Activated T-helper 1 cell treated with anti-CD3 and anti-CD28 coated beads, Interleukin-2, amount 50 U/mL, for 16 hours (primary cell): ENCODE data around the gene KCTD16.

Source experiments
- DNase-seq, 2 donors: peaks; one replicate each; pipeline ENCODE4 v3.0.0-alpha.2; 2020; ENCODE audit warnings: low read depth in 1 of 2, low spot score in 1 of 2

Gene KCTD16

DNA sequence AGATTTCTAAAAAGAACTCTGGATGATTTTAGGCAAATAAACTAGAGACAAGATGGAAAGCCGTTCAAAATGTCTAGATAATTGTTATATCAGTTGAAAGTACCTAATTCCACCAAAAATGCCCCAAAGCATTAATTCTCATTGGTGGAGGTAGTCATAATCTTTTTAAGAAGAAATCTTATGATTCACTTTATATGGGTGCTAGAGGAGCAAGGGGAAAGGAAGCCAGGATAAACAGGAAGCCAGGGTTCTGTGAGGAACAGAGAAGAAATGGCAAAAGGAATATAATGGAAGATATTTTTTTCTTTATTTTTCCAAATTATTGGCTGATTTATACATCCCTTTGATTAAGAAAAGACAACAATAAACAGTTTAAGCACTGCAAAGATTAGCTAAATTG lies 8.0 kb upstream of the KCTD16 start:
- DNase-seq = no peak

DNA sequence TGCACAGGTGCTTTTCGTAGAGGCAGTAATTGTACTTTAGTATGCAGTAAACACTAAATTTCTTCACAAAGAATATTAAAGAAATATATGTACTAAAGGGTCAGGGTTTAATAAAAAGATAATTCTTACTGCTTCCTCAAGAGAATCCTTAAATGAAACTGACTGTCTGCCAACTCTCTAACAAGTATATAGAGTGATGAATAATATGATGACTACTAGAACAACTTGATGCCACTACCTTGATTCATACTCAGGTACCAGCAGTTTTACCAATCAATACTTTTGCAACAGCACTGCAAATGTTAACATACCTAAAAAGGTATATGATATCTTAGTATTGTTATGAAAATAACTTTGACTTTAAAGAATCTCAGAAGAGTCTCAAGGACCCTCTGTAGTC lies 4.0 kb upstream of the KCTD16 start:
- DNase-seq = no peak

DNA sequence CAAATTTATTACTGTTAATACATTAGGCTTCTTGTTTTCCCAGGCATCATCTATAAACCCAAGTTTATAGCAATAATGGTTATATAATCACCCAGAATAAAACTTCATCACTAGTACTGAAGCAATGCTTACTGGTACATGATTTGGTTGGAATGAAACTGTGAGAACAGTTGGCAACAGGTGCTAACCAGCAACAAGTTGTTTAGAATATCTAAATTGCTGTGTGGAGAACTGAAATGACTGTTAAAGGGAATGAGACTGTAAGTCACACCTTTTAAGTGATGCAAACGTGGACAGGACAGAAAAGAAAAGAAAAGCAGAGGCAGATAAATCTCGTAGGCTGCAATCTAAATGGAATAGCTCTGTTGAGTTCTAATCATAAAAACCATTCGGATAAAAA lies 2.7 kb upstream of the KCTD16 start:
- DNase-seq = no peak

DNA sequence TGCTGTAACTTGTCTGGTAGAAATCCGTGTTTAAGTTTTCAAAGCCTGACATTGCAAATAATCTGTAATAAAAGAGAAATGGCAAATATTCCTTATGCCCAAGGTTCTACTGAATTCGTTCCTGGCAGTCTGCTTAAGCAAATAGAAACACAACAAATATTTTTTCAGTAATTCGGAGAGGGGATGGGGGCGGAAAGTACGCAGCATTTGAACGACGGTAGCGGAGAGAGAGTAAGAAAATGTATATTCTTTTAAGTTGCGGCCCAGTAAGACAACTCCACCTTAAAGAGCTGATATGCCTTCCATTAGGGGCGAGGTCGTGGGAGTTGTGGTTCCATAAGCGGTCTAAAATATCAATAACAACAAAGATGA lies 783 bp upstream of the KCTD16 start:
- no peak for DNase-seq

DNA sequence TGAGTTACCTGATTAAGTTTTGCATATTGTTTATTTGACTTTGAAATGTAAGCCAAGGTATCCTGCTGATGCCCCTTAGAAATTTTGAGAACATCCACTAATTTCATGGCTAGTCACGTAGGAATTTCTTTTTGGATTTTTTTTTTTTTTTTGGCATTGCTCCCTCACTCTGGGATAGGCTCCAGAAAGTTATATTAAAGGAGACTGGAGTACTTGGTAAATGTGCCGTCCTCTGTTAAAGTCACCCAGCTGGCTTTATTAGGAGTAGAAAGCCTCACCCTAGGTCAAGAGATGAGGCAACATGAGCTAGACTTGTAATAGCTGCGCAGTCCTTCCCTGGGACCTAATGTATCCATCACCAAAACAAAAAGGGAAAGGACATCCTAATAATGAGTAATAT lies 3.1 kb downstream of the KCTD16 start:
- no peak for DNase-seq

DNA sequence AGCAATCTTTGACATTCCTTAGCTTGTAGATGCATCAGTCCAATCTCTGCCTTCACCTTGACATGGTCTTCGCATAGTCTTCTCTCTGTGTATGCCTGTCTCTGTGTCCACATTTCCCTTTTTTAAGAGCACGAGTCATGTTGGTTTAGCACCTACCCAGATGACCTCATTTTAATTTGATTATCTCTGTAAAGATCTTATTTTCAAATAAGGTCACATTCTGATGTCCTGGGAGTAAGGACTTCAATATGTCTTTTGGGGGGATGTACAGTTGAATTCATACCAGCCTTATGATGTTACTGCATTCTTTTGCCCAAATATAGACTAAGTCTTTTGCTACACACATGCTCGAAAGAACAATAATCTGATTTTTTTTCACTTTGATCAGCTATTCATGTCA lies 6.9 kb downstream of the KCTD16 start:
- DNase-seq = no peak

DNA sequence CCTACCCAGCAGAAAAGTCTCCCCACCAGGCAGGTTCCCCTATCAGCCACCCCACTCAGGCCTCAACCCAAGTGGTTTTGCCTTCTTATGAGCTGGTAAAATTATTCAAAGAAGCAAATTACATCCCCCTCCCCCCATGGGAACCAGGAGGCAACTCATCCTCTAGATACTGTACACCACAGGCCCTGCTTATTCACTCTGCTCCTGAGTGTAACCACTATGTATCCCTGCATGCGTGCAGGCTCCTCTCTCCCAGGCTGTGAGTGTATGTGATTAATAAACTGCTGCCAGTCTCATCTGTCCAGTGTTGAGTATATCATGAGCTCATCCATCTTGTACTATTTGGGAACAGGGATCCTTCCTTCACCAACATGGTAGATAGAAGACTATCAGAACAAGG lies 8.6 kb downstream of the KCTD16 start:
- DNase-seq = no peak

DNA sequence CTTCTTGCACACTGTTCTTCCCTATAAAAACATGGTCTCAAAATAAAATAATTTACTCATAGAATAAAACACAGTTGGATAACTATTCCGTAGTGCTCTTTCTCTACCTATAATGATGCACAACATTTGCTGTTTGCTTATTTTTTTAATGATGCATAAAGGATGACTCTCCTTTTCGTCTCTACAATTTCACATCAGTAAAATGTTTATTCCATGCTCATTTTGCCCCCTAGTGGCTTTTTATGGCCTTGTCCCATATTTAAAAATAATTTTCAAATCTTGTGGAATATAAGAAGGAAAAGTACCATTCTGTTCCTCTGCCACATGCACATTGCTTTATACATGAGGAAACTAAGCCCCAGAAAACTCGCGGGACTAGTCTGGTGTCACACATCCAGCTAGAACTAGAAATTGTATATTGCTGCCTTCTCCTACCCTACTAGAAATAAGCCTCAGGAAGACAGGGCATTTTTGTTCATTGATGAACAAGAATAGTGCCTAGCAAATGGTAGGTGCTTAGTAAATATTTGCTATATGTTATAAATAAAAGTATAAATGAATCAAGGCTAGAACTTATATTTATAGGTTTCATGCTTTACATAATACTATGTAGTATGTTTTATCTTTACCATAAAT lies 12.7 kb downstream of the KCTD16 start:
- DNase-seq = no peak

DNA sequence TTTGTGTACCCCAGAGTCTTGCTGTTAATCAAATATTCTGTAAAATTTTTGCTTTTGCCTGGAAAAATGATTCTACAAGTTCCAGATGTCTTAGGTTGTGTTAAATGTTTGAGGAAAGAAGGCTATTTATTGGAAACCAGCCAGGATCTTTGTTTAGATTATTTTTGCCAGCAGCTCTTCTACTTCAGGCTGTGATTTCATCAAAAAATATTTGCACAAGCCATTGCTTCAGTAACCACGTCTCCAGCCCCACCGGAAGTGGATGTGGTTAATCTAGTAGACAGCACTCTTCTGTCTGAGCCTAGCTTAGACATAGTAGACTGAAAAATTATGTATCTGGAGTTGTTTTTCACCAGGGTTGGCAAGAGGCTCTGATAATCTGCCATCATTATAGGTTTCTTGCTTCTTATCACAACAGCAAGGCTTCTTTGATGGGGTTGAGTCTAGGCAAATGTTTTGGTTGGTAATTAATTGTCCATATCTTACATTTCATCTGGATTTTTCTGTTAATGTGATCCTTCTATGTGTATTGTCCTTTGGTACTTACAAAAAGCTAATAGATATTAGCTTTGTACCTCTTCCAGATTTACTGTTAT lies 17.1 kb downstream of the KCTD16 start:
- DNase-seq = peak; percentile 53 to 62

DNA sequence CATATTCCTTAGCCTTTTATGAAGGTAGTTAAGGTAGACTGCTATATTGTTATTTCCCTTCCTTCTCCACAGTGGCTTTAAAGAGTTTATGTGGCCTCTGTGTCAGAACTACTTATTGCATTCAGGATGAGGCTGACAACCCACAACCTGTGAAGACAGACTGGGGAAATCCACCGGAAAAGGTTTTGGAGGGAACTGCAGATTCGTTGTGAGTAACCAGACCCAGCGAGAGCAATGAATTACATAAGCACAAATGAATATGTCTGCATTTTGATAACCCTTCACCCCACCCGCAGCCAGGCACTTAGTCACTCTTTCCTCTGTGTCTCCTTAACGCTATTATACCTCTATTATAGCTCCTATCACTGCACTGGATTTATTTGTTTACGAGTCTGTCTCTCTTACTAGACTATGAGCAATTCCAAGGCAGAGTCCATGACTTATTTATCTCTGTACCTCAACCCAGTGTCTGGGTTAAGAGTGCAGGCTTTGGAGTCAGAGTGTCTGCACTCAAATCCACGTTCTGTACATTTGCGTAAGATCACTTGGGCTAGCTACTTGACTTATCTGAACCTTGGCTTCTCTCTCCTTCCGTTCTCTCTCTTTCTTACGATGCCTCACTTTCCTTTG lies 19.2 kb downstream of the KCTD16 start:
- peak; percentile 41 to 67 for DNase-seq

DNA sequence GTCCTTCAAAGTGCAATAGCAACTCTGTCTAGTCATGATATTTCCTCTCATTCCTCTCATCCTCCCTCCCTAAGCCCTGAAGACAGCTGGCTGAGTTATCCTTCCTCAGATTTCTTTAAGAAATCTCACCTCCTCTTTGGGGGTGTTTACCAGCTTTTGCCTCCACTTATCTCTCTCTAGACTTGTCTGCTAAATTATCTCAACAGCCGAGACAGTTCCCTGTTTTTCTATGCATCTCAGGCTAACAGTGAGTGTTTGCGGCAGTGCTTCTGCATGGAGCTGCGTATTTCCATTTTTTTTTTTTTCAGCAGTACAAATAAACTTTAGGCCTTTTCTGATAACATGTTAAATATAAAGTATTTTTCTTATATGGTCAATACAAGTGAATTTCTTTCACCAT lies 20.9 kb downstream of the KCTD16 start:
- DNase-seq = no peak

DNA sequence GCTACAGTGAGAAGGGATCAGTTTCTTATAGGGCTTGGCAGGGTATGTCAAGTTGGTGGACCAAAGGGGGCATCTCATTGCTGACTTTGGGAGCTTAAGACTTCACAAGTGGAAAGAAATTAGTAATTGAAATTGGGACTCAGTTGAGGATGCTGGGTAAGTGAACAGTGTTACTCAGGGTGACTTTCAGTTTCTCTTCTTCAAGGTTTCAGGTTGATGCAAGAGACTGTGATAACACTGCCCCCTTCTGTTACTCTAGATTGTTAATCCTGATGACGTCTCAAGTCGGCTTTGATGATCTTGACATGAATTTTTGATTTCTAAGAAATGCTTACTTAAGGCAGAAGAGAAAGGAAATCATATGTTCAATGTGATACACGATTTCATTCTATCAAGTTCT lies 21.3 kb downstream of the KCTD16 start:
- no peak for DNase-seq

DNA sequence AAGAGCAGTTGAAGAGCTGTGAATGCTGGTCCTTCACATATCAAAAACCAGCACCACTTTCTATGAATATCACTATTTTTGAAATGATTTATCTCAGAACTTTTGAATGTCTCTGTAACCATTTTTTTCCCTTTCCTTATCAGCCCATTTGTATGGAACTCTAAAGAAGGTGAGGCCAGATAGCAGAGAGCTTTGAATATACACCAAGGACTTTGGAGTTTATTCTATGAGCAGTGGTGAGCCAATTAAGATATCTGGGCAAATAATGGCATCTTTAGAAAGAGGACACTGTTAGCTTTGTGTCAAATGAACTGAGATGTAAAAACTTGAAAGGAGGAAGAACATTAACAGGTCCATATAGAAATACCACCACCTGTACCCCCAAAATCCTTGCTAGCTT lies 22.0 kb downstream of the KCTD16 start:
- DNase-seq = no peak

DNA sequence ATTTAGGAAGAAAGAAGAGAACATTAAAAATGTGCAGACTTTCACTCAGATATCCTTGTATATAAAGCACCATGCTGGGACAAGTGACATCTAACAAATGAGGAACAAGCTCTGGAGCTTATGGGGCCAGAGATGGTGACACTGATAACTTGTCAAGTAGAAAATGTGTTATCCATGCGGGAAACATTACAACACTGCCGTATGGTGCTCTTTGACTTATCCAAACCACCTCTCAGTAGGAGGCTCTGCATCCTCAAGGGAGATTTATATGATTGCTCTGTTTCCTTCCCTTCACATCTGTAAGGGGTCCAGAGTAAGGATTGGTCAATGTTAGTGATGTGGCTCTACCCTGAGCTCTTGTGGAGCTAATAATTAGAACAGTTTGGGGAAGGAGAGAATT lies 23.5 kb downstream of the KCTD16 start:
- no peak for DNase-seq

DNA sequence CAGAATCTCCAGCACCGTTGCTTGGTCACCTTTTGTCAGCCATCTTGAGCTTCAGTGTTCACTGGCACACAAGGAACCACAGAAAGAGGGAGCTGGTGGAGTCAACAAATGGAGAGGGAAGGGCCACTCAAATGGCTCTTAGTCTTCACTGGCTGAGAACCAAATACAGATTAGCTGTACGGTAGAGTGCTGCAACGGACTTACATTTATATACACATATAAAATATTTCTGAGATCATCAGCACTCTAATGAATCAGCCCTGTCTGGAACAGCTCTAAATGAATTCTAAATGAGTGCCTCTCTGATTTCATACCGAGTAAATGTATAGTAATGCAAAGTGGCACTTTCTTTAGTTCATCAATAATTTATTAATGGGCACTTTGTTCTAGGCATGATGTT lies 24.8 kb downstream of the KCTD16 start:
- no peak for DNase-seq

DNA sequence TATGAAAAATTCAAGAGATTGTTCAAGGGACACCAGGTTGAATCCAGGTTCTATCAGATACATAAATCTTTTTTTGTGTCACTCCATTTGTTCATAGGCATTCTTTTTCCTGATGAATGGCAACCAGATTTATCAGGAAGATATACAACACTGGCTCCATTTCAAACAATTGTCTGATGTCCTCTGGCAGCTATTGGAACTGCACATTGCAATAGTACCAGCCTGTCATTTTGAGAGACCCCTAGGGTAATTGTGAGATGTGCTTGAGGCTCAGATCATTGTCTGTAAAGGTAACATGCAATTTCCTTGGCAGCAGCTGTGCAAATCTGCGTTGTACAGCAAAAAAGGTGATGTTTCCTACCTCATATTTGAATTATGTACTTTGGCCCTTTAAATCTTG lies 25.9 kb downstream of the KCTD16 start:
- DNase-seq = no peak

DNA sequence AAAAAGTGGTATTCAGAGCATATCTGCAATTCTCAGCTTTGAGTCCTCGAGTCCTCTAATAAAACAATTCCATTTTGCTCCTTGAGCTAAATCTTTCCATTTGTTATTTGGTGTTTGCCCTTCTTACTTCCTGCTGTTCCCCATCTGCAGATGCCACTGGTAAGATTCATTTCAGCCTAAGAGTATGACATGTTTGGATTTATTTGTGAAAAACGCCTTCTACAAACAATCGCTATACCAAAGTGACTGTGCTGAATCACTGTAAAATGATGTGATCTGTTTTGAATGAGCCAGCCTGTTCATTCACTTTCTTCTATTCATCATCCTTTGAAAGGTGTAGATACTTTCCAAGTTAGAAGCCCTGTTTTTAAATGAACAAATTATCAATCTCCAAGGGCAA lies 27.7 kb downstream of the KCTD16 start:
- no peak for DNase-seq

DNA sequence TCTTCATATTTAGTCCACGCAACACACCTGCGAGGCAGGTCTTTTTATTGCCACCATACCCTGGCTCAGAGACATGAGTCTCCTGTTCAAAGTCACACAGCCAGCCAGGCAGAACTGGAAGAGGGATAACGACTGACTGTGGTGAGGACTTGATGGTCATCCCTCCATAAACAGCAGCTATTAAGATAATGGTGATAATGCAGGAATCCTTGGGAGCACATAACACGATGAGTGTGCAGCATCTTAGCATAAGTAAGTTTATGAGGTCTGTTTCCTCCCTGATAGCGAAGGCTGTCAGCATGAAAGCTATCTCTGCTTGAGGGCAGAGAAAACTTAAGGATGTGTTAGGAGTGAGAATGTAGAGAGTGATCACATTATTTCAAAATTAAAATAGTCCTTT lies 30.9 kb downstream of the KCTD16 start:
- no peak for DNase-seq

DNA sequence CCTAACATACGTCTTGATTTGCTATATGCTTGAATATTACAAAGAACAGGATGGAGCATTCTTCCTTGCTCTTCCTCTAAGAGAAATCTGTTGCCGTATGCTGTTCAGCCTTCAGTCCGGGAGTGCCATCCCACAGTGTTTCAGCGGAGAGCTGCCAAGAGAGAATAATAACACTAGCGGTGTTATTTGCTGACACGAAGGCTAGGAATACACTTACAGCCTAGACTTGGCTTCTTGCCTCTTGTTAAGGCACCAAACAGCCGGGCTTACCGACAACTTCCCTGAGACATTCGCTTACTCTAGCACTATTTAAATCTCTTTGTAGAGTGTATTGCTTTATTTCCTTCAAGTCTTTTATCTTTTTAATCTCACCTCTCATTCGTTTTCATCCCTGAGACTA lies 31.4 kb downstream of the KCTD16 start:
- no peak for DNase-seq

DNA sequence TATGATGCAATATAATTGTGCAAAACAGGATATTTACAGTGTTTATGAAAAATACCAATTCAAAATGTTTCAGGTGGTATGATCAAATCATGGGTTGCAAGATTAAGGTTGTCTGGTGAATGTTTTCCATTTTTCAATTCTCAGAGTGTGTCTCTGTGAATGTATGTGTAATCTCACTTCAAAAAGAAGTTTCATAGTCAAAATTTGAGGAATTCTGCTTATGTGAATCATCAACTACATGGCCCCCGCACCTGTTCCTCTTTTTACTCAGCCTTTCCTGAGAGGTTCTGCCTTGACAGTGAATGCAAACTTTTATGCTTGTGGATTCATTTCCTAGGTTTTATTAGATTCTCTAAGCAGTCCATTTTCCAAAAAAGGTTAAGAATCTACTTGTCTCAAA lies 32.1 kb downstream of the KCTD16 start:
- DNase-seq = no peak

DNA sequence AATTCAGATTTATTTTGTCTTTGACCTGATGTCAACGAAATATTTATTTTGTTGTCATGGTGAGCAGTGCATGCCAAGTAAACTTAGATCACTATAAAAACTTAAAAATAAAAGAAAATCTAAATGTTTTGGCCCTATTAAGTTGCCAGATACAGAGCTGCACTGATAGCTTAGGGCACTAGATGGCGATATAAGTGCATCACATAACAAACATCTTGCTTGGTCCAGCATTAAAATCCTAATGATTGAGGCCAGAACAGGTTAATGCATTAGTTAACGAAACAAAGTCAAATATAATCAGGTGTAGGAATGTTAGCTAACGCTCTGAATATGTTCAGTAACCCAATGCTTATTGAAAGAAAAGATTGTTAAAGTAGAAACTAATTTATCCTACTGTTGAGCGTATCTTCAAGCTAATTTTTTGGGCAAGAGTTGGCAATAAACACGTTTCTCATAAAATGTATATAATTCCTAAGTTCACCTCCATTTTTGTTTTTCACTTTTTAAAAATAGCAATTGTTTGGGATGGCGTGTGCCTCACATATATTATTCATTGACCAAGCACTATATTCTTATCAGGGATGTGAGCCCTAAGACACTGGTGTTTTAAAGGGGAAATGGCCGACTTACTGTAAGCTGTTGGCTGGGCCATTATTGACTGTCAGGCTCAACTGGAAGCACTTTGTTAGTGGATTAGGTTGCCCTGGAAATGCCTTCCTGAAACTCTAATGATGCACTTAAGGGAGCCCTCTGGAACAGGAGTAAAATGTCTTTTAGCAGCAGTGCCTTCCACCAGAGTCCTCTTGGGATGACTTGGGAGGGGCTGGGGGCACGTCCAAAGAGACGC lies 33.3 kb downstream of the KCTD16 start:
- DNase-seq = no peak

DNA sequence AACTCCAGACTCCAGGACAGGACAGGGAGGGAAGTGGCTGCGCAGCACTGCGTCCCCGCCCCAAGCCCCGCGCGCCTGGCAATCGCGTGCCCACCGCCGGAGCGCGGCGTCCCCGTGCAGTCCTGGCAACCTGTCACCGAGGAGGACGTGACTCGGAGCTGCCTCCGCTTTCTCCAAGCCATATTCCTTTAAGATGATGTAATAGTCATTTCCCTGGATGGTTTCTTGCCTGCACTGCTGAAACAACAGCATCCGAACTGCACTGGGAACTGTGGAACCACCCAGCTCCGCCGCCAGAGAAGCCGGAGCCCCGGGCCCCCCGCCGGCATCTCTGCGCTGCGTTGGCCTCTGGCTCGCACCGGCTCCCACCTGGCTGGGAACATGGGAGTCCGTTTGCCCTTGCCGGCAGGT lies 34.5 kb downstream of the KCTD16 start:
- no peak for DNase-seq
